Omental fat pad (tissue), 4 donors: Measurements from ENCODE around the gene TOMT. TPM values are rescaled to one million over a fixed set of nuclear protein-coding genes. Genes with fewer than 3 reads are reported as not detected.

ENCODE experiments used
- ATAC-seq: fragments of 150-250 bp; one replicate; pipeline ENCODE4 v1.9.1; 2016; ENCODE audit warnings: mild to moderate bottlenecking, moderate library complexity; ENCODE audit not compliant: low FRiP score
- DNase-seq: peaks from one replicate; pipeline ENCODE4 v3.0.0-alpha.2; 2019; ENCODE audit warnings: low spot score
- CTCF ChIP-seq, 3 donors: fragments of 450-650 bp; IDR thresholded peaks; one replicate each; pipeline ENCODE4 v1.5.1; 2016 to 2017; ENCODE audit warnings: antibody characterized with exemption in 3 of 3, mild to moderate bottlenecking in 3 of 3, moderate library complexity in 2 of 3
- total RNA-seq, 4 donors: library from RNA; depleted of rRNA; stranded (reverse); fragments of >200 nt; gene quantifications; one replicate each; pipeline ENCODE4 v1.1.0, GENCODE V29; 2016

TOMT gene
- total RNA-seq, 4 donors from 2014 or later = not detected

- ATAC-seq (peak; percentile 97), DNase-seq (peak; percentile 99)
- peak in 1 of 3 donors; percentile 4 for TF ChIP-seq CTCF (IDR thresholded peaks at IDR 0.05)
Measured at GRCh38 chr11:72080326-72081183, 25.2 kb upstream of the TOMT start, which contains the start of the genes LRRC51 and NUMA1. Gene LRRC51, plus strand, starts transcription at chr11:72080850. Its CDS starts 8,234 bp downstream, at chr11:72089084. Gene NUMA1, minus strand, starts transcription at chr11:72080542. Its CDS starts 44,599 bp downstream, at chr11:72035943.

GRCh38 chr11:72081184-72081644 is 24.5 kb upstream of the TOMT start:
- TF ChIP-seq CTCF (IDR thresholded peaks at IDR 0.05) = no peak
- no peak for ATAC-seq
- no peak for DNase-seq

GRCh38 chr11:72081821-72082453 is 23.8 kb upstream of the TOMT start:
- DNase-seq = no peak
- ATAC-seq = no peak
- TF ChIP-seq CTCF (IDR thresholded peaks at IDR 0.05) = no peak

GRCh38 chr11:72083414-72083813 is 22.3 kb upstream of the TOMT start:
- no peak for TF ChIP-seq CTCF (IDR thresholded peaks at IDR 0.05)
- no peak for ATAC-seq

GRCh38 chr11:72084076-72084475 is 21.6 kb upstream of the TOMT start:
- no peak for TF ChIP-seq CTCF (IDR thresholded peaks at IDR 0.05)
- no peak for ATAC-seq
- DNase-seq = no peak

More at GRCh38 chr11:72083414-72083813, 22.3 kb upstream of the TOMT start:
- no peak for DNase-seq

- DNase-seq (no peak), ATAC-seq (no peak)
- TF ChIP-seq CTCF (IDR thresholded peaks at IDR 0.05) = no peak
Measured at GRCh38 chr11:72084965-72085364, 20.8 kb upstream of the TOMT start.
